ENCODE measurements around the gene SLC4A3. TPM values are rescaled to one million over a fixed set of nuclear protein-coding genes. Genes with fewer than 3 reads are reported as not detected.
A peak's percentile ranks its signal among the peaks of the same experiment; 100 is the strongest.

SLC4A3 gene
- total RNA-seq, 1 donor from 2014 or later = 0.88 TPM

- Mint-ChIP-seq H3K4me1 (peaks cover 20% of the 10 kb centered on the region), H3K36me3 (no peaks in the 10 kb centered on the region), H3K27ac (no peak overlapping the region), H3K9me3 (peaks cover 3% of the 10 kb centered on the region), H3K4me3 (no peak overlapping the region), H3K27me3 (ENCODE audit: insufficient read depth, low read depth) (peaks cover 4% of the 10 kb centered on the region)
- no peaks in the 10 kb centered on the region for H3K9me3 ChIP-seq (ENCODE audit: low read depth)
- H4K20me1 ChIP-seq (ENCODE audit: low read depth) = no peaks in the 10 kb centered on the region
- H3K36me3 ChIP-seq = no peaks in the 10 kb centered on the region
- no peak overlapping the region for H3K9ac ChIP-seq
- peaks cover 6% of the 10 kb centered on the region for H3F3A ChIP-seq (ENCODE audit: low read depth)
- no peak for TF ChIP-seq EZH2phosphoT487 (IDR thresholded peaks at IDR 0.05)
- TF ChIP-seq EZH2 (IDR thresholded peaks at IDR 0.05) = no peak
- no peak for TF ChIP-seq CTCF (IDR thresholded peaks at IDR 0.05)
- H3K4me3 ChIP-seq = no peak overlapping the region
- no peak overlapping the region for H3K27ac ChIP-seq
- DNase-seq (ENCODE audit: low spot score) = no peak
- H3K4me2 ChIP-seq = peak overlapping the region; percentile 32
- no peaks in the 10 kb centered on the region for H3K27me3 ChIP-seq
- H3K4me1 ChIP-seq = peaks cover 18% of the 10 kb centered on the region
- no peaks in the 10 kb centered on the region for H3K79me2 ChIP-seq (ENCODE audit: low read depth)
- peak overlapping the region; percentile 66 for H2AFZ ChIP-seq (replicated peaks)
These were observed 43.8 kb downstream of the SLC4A3 start for GRCh38 chr2:219671279-219671678.

GRCh38 chr2:219672406-219672805, 45.0 kb downstream of the SLC4A3 start:
- Histone ChIP-seq H3K27me3 (no peaks in the 10 kb centered on the region), H3F3A (ENCODE audit: low read depth) (peaks cover 6% of the 10 kb centered on the region), H3K4me1 (peaks cover 18% of the 10 kb centered on the region), H3K4me2 (no peak overlapping the region), H3K9me3 (ENCODE audit: low read depth) (no peaks in the 10 kb centered on the region), H3K4me3 (no peak overlapping the region), H4K20me1 (ENCODE audit: low read depth) (no peaks in the 10 kb centered on the region), H2AFZ (replicated peaks) (no peak overlapping the region), H3K9ac (no peak overlapping the region), H3K79me2 (ENCODE audit: low read depth) (no peaks in the 10 kb centered on the region), H3K36me3 (no peaks in the 10 kb centered on the region), H3K27ac (no peak overlapping the region)
- peaks cover 4% of the 10 kb centered on the region for H3K27me3 Mint-ChIP-seq (ENCODE audit: insufficient read depth, low read depth)
- peaks cover 3% of the 10 kb centered on the region for H3K9me3 Mint-ChIP-seq
- H3K27ac Mint-ChIP-seq = no peak overlapping the region
- no peak overlapping the region for H3K4me3 Mint-ChIP-seq
- TF ChIP-seq CTCF (IDR thresholded peaks at IDR 0.05) = no peak
- TF ChIP-seq EZH2 (IDR thresholded peaks at IDR 0.05) = no peak
- no peaks in the 10 kb centered on the region for H3K36me3 Mint-ChIP-seq
- peaks cover 20% of the 10 kb centered on the region for H3K4me1 Mint-ChIP-seq
- DNase-seq (ENCODE audit: low spot score) = no peak

- no peaks in the 10 kb centered on the region for H3K27me3 ChIP-seq
- Mint-ChIP-seq H3K27me3 (ENCODE audit: insufficient read depth, low read depth) (peaks cover 8% of the 10 kb centered on the region), H3K27ac (no peak overlapping the region)
These were observed 47.8 kb downstream of the SLC4A3 start for GRCh38 chr2:219675221-219675620.

More at GRCh38 chr2:219675221-219675620, 47.8 kb downstream of the SLC4A3 start:
- Histone ChIP-seq H3K79me2 (ENCODE audit: low read depth) (no peaks in the 10 kb centered on the region), H3F3A (ENCODE audit: low read depth) (peaks cover 6% of the 10 kb centered on the region), H3K36me3 (no peaks in the 10 kb centered on the region), H3K4me2 (no peak overlapping the region), H3K4me3 (no peak overlapping the region), H4K20me1 (ENCODE audit: low read depth) (no peaks in the 10 kb centered on the region), H3K9me3 (ENCODE audit: low read depth) (no peaks in the 10 kb centered on the region), H3K4me1 (peaks cover 18% of the 10 kb centered on the region), H3K27ac (no peak overlapping the region), H3K9ac (no peak overlapping the region), H2AFZ (replicated peaks) (no peak overlapping the region)
- Mint-ChIP-seq H3K36me3 (no peaks in the 10 kb centered on the region), H3K9me3 (peaks cover 14% of the 10 kb centered on the region), H3K4me1 (peaks cover 20% of the 10 kb centered on the region), H3K4me3 (no peak overlapping the region)
- no peak for DNase-seq (ENCODE audit: low spot score)
- TF ChIP-seq CTCF (IDR thresholded peaks at IDR 0.05) (no peak), EZH2phosphoT487 (IDR thresholded peaks at IDR 0.05) (no peak), EZH2 (IDR thresholded peaks at IDR 0.05) (no peak)

Measured in neural progenitor cell (in vitro differentiated cells).